Peyer's patch (tissue), 4 donors: ENCODE measurements around the gene AMOT.

ENCODE experiments used
- POLR2A ChIP-seq, 2 donors: fragments of 450-650 bp; IDR thresholded peaks; one replicate each; pipeline ENCODE4 v1.5.1; 2017; ENCODE audit warnings: antibody characterized with exemption in 2 of 2, mild to moderate bottlenecking in 2 of 2, moderate library complexity in 2 of 2
- TF ChIP-seq, protein P1 (sequence below), 6 experiments: fragments of 450-650 bp in 4 of 6; fragments of 200-600 bp in 2 of 6; sonication (generic) in 1 of 6; IDR thresholded peaks; one replicate each; pipeline ENCODE4 v1.5.1; 2017 to 2019; ENCODE audit warnings: antibody characterized with exemption in 6 of 6, mild to moderate bottlenecking in 3 of 6, moderate library complexity in 1 of 6

- TF ChIP-seq, protein P1, sequence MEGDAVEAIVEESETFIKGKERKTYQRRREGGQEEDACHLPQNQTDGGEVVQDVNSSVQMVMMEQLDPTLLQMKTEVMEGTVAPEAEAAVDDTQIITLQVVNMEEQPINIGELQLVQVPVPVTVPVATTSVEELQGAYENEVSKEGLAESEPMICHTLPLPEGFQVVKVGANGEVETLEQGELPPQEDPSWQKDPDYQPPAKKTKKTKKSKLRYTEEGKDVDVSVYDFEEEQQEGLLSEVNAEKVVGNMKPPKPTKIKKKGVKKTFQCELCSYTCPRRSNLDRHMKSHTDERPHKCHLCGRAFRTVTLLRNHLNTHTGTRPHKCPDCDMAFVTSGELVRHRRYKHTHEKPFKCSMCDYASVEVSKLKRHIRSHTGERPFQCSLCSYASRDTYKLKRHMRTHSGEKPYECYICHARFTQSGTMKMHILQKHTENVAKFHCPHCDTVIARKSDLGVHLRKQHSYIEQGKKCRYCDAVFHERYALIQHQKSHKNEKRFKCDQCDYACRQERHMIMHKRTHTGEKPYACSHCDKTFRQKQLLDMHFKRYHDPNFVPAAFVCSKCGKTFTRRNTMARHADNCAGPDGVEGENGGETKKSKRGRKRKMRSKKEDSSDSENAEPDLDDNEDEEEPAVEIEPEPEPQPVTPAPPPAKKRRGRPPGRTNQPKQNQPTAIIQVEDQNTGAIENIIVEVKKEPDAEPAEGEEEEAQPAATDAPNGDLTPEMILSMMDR (IDR thresholded peaks at IDR 0.05) = no peak
- no peak for TF ChIP-seq POLR2A (IDR thresholded peaks at IDR 0.05)
These were observed 50.7 kb downstream of the AMOT start for GRCh38 chrX:112789931-112790330.
